NCI-H1930 (cell line): ENCODE data around the gene CPXM2.

Experiments used
- DNase-seq, 2 experiments: peaks; one replicate each; lab custom pipeline; 2025; lab: John Stamatoyannopoulos, UW

The CPXM2 gene

GRCh38 chr10:123870260-123870659 is 21.3 kb downstream of the CPXM2 start:
- no peak for DNase-seq

DNA sequence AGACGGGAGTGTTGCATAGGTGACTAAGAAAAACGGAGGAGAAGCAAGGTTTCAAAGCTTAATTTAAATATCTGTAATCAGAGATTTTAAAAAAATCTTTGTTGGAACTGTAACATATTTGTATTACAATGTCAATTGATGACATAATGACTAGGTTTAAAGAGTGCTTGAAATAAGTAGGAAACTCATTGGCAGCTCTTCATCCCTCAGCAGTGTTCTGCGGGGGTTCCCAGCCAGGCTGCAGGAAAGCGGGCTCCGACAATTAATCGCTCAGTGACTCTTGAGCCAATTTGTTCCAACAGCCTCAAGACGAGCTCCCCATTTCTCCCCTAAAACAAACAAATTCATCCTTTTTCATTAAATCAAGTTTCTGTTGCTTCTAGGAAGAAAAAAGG is 22.6 kb downstream of the CPXM2 start:
- DNase-seq, result no peak

- DNase-seq, result no peak
These were observed 23.3 kb downstream of the CPXM2 start for GRCh38 chr10:123868038-123869019.

GRCh38 chr10:123865880-123866279 is 25.7 kb downstream of the CPXM2 start:
- no peak for DNase-seq

GRCh38 chr10:123865350-123865749 is 26.3 kb downstream of the CPXM2 start:
- DNase-seq, result no peak

- no peak for DNase-seq
These were observed 26.7 kb downstream of the CPXM2 start for GRCh38 chr10:123864923-123865322.

GRCh38 chr10:123863721-123864482 is 27.7 kb downstream of the CPXM2 start:
- DNase-seq, result no peak

DNA sequence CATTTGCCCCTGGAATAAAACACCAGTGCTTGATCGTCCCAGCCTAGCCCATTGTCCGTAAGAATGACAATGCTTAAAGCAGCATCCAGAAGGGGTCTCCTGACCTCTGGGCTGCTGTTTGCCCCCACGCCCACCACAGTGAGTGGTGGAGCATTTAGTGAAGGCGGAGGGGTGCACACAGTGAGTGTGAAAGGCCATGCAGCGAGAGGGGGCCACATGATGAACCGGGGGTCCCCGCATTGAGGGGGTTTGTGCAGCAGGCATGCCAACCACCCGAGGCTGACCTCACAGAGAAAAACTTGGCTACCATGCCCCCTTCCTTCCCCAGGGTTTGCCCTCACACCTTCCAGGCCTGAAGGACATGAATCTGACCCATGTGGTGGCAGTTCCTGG is 28.4 kb downstream of the CPXM2 start:
- no peak for DNase-seq

GRCh38 chr10:123862421-123863182 is 29.0 kb downstream of the CPXM2 start:
- DNase-seq, result no peak

GRCh38 chr10:123860856-123861255 is 30.8 kb downstream of the CPXM2 start:
- DNase-seq, result no peak

DNA sequence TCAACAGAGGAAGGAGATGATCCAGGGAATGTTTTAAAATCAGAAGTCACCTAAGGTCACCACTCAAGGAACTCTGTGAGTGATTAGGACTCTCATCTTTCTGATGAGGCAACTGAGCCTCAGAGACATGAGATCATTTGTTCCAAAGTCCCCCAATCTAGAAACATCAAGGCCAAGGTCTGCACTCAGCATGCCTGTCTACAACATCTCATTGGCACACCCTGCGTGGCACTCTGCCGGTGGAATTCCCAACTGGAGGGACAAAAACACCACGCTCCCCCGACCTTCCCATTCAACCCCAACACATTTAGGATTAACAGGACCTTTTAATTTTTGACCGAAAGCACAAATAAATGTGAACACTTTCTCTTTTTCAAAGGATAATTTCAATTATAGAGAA is 31.4 kb downstream of the CPXM2 start:
- no peak for DNase-seq

DNA sequence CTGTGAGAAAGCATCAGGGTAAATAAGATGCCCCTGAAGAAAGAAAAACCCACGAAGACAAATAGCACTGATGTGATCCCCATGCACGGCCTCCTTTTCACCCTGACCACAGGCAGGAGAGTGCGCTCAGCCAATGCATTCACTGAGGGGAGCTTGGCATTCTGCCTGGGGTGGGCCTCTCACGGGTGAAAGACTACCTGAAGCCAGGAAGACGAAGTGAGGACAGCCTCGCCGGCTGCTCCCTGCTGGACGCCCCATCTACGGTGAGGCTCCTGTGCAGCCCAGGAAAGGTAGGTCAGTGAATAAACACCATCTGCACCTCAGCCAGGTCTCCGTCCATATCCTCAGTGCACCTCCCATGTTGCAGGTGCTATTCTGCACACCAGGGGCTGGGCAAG is 32.0 kb downstream of the CPXM2 start:
- DNase-seq, result no peak

DNA sequence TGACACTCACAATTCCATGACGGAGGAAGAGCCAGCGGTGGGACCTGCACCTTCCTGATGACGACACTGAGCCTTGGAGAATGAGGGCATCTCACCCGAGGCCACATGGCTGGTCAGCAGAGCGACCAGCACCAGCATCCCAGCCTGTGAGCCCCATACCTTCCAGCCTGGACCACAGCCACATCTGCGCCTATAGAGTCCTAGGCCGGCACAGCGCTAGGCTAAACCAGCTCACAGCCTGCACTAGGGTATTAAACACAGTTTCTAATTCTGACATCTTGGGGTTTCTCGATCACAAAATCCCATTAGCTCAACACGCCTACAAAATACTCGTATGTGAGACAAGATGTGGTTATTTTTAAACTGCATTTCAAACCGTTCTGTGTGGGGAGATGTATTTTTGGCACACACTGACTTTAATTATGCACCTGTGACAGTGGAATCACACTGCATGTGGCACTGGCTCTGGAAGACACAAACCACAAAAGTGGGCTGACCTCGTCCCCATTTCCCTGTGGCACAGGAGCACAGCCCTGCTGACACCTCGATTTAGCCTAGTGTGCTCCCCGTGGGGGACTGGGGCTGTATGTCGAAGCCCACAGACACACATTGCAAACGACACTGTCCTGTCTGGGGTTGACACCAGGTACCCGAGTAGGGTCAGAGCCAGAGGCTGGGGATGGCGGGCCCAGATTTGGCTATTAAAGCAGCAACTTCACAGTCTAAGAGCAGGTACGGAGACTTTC is 32.5 kb downstream of the CPXM2 start:
- DNase-seq, result no peak

GRCh38 chr10:123858077-123858681 is 33.4 kb downstream of the CPXM2 start:
- no peak for DNase-seq

GRCh38 chr10:123857616-123858015 is 34.0 kb downstream of the CPXM2 start:
- no peak for DNase-seq

GRCh38 chr10:123855008-123855684 is 36.5 kb downstream of the CPXM2 start:
- DNase-seq, result no peak

DNA sequence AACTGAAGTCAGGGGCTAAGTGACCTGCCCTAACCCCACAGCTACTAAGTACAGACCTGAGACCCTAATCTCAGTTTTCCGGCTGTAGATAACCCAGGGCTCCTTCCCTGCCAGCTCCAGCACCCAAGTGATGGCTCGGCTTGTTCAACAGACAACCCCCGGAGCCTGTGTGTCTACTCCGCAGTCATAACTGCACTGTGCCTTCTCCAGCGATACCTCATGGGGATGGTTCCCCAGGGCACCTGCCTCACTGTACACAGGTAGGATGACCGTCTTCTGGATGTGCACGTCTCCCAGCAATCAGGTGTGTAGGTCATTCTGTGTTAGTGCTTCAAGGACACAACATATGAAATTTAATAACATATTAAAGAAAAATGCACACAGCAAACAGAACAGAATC is 37.1 kb downstream of the CPXM2 start:
- DNase-seq, result no peak

DNA sequence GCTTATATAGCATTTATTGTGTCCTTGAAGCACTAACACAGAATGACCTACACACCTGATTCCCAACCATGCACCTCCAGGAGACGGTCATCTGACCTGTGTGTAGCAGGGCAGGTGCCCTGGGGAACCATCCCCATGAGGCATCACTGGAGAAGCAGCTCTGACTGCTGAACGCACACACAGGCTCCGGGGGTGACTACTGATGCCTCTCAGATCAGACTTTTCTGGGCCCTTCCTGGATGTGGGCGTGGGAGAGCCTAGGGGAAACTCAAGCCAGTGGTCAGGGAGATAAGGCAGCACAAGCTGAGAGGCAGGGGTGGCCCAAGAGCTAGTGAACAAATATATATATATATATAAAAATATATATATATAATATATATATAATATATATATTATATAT is 37.6 kb downstream of the CPXM2 start:
- no peak for DNase-seq

DNA sequence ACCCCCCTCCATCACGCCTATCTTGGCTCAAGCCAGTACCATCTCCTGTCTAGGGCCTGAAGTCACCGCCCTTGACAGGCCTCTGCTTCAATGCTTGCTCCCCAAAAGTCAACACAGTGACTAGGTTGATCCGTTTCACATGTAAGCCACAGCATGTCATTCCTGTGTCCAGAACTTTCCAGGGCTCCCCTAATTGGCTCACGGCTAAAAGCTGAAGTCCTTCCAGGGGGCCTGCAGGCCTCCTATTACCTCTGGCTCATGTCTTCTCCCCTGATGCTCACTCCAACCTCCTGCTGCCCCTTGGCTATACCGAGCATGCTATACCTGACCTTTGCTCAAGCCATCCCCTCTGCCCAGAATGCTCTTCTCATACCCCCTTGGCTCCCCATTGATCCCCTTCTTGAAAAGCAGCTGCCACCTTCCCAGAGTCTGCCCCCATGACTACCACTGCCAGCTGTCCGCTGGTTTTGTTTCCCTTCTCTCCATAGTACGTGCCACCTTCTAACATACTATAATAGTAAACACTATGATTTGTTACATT is 39.1 kb downstream of the CPXM2 start:
- DNase-seq, result no peak
